M059J (cell line): ENCODE results near the gene BOLL. TPM values are rescaled to one million over a fixed set of nuclear protein-coding genes. Genes with fewer than 3 reads are reported as not detected.
"Not testable (repeated sequence)": the region's sequence is repeated elsewhere in the genome, so short reads cannot be mapped to it uniquely, and the experiment has no call there.

Experiments used
- DNase-seq: peaks from one replicate; pipeline ENCODE4 v3.0.0-alpha.2; 2012; ENCODE audit warnings: low read depth
- total RNA-seq: library from RNA; depleted of rRNA; stranded (reverse); fragments of >200 nt; shearing (Covaris generic); gene quantifications from 2 replicates; pipeline ENCODE4 v1.2.3, GENCODE V29; 2014; rRNA removed

The BOLL gene
- total RNA-seq, 1 experiment from 2014 or later = not detected

DNA sequence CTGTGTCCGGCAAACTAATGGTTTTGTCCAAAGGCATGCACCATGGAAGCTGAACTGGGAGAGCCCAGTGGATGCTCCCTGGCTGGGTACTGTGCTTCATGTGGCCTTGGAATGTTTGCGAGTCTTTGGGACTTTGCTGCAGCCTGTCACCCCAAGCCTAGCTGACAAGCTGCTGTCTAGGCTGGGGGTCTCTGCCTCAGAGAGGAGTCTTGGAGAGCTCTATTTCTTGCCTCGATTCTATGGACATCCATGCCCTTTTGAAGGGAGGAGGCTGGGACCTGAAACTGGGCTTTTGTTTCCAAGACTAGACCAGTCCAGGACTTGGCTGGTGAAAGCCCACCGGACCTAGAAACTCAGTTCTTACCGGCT lies 78.3 kb downstream of the BOLL start:
- peak; percentile 5 for DNase-seq

DNA sequence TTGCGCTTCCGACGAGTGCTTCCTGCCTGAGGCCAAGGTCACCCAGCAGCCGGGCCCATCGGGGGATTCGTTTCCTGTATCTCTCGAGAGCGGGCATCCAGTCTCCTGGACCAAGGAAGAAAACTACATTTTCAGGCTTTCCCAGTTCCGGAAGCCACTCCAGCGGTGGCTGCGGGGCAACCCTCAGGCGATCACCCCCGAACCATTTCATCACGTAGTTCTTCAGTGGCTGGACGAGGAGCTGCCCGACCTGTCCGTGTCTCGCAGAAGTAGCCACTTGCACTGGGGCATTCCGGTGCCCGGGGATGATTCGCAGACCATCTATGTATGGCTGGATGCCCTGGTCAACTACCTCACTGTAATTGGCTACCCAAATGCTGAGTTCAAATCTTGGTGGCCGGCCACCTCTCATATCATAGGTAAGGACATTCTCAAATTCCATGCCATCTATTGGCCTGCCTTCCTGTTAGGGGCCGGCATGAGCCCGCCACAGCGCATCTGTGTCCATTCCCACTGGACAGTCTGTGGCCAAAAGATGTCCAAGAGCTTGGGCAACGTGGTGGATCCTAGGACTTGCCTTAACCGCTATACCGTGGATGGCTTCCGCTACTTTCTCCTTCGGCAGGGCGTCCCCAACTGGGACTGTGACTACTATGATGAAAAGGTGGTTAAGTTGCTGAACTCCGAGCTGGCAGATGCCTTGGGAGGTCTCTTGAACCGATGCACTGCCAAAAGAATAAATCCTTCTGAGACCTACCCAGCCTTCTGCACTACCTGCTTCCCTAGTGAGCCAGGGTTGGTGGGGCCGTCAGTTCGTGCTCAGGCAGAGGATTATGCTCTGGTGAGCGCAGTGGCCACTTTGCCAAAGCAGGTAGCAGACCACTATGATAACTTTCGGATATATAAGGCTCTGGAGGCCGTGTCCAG lies 78.9 kb downstream of the BOLL start:
- DNase-seq = peak; percentile 34

DNA sequence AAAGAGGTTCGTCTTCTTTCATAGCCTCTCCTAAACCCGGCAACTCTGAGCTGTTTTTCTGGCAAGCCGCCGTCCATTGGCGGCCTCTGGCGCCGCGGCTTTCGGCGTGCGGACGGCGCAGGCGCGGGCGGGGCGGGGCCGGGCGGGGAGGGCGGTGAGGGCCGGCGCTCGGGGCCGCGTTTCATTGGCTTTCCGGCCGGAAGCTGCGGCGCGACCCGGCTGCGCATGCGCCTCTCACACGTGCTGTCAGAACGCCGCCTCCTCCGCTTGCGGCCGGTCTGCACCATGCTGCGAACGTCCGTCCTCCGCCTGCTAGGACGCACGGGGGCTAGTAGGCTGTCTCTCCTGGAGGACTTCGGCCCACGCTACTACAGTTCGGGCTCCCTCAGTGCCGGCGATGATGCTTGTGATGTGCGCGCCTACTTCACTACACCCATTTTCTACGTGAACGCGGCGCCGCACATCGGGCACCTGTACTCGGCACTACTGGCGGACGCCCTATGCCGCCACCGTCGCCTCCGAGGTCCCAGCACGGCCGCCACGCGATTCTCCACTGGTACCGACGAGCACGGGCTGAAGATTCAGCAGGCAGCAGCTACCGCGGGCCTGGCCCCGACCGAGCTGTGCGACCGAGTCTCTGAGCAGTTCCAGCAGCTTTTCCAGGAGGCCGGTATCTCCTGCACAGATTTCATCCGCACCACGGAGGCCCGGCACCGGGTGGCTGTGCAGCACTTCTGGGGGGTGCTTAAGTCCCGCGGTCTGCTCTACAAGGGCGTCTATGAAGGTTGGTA lies 79.8 kb downstream of the BOLL start, which contains the start of gene MARS2:
Gene MARS2, plus strand, starts transcription at position 249 of the 791 bp plus-strand sequence. Its CDS starts 37 bp downstream, at position 286.
- peak; percentile 87 for DNase-seq

DNA sequence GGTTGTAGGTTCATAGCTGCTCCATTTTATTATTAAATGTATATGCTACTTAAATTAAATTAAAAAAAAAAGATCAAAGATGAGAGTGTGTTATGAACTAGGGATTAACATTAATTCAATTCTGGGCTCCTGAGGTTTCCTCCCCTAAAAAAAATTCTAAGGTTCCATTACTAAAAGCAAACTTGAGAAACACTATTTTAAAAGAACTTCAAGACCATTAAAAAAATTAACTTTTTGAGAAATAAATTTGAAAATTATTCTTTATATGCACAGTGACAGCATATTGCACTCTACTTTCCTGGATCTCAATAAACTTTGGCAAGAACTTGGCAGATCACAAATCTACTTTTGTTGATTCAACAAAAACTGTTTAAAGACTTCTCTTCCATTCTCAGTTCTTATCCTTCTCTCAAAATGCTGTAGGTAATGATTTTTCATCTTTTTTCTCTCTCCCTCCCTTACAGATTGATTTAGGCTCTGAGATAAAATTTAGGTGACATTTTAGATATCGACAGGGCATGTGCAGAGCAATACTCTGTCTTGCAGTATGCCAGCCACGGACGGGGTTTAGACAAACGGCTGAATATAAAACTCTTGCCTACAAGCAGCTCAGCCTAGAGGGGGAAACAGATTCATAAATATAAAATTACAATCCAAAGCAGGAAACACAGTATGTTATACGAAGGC lies 80.5 kb downstream of the BOLL start:
- DNase-seq = no peak

DNA sequence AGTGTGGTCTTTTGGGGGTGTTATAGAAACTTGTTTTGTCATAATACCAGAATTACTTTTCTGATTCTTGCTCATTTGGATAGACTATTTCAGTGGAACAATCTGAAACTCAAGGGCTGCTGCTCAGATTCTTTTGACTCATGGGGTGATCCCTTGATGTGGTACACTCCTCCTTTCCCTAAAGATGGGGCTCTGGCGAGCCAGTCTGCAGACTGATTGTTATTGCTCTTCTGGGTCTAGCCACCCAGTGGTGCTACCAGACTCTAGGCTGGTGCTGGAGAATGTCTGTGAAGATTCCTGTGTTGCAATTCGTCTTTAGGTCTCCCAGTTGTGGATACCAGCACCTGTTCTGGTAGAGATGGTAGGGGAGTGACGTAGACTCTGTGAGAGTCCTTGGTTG lies 84.2 kb downstream of the BOLL start:
- DNase-seq = no peak

DNA sequence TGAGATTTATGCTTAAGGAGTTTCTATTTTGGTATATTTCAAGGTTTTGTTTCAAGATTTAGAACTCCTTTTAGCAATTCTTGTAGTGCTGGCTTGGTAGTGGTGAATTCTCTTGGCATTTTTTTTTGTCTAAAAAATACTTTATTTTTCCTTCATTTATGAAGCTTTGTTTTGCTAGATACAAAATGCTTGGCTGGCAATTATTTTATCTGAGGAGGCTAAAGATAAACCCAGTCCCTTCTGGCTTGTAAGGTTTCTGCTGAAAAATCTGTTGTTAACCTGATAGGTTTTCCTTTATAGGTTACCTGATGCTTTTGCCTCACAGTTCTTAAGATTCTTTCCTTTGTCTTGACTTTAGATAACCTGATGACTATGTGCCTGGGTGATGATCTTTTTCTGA lies 85.4 kb downstream of the BOLL start:
- not testable (repeated sequence) for DNase-seq

DNA sequence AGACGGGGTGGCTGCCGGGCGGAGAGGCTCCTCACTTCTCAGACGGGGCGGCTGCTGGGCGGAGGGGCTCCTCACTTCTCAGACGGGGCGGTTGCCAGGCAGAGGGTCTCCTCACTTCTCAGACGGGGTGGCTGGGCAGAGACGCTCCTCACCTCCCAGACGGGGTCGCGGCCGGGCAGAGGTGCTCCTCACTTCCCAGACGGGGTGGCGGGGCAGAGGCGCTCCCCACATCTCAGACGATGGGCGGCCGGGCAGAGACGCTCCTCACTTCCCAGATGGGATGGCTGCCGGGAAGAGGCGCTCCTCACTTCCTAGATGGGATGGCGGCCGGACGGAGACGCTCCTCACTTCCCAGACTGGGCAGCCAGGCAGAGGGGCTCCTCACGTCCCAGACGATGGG lies 88.5 kb downstream of the BOLL start:
- DNase-seq = not testable (repeated sequence)

DNA sequence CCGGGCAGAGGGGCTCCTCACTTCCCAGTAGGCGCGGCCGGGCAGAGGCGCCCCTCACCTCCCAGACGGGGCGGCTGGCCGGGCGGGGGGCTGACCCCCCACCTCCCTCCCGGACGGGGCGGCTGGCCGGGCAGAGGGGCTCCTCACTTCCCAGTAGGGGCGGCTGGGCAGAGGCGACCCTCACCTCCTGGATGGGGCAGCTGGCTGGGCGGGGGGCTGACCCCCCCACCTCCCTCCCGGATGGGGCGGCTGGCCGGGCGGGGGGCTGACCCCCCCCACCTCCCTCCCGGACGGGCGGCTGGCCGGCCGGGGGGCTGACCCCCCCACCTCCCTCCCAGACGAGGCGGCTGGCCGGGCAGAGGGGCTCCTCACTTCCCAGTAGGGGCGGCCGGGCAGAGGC lies 89.1 kb downstream of the BOLL start:
- DNase-seq = not testable (repeated sequence)

DNA sequence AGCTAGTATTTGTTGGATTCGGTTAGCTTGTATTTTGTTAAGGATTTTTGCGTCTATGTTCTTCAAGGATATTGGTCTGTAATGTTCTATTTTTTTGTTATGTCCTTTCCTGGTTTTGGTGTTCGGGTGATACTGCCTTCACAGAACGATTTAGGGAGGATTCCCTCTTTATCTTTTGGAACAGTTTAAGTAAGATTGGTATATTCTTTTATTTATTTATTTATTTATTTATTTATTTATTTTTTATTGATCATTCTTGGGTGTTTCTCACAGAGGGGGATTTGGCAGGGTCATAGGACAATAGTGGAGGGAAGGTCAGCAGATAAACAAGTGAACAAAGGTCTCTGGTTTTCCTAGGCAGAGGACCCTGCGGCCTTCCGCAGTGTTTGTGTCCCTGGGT lies 89.9 kb downstream of the BOLL start:
- DNase-seq = not testable (repeated sequence)

DNA sequence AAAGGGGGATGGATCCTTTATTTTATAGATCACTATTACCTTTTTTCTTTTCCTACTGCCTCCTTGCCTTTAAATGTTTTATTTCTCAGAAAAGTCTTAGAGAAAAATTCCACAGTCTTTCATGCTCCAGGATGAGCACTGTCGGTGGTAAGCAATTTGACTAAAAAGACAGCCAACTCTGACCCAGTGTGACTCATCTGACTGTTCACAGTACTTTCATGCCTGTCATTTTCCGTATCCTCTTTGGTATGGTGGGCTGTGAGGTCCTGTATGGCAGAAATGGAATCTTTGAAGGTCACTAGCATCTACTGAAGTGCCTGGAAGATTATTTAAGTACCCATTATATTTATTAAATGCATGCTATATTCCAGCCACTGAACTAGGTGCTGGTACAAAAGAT lies 107.6 kb downstream of the BOLL start:
- peak; percentile 5 for DNase-seq

DNA sequence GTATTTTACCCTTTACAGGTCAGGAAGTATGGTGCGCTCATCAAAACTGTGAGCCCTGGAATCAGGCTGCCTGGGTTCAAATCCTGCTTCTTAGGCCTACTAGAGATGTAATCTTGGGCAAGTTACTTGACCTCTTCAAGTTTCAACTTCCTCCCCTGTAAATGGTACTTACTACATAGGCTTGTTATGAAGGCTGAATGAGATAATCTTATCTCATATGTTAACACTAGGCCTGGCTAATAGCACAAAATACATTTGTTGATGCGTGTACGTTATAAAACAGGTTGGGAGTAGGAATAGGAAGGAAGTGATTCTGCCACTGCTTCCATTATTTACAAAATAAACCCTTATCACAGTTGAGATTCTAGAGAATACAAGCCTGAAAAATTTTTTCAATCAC lies 108.1 kb downstream of the BOLL start:
- no peak for DNase-seq

Other genes with a start within 250 kb of the BOLL start
- gene RFTN2, start 109.7 kb downstream of the BOLL start, total RNA-seq = 0.10 TPM in 1 of 2 replicates, not detected in the other
- 2.9 and 3.4 TPM in 2 replicates for gene MARS2, start 80.0 kb downstream of the BOLL start, total RNA-seq
- gene PLCL1, start 19.3 kb upstream of the BOLL start, total RNA-seq = 0.02 TPM in 1 of 2 replicates, not detected in the other